K562 (cell line): ENCODE measurements around the gene UBE2G2. TPM values are rescaled to one million over a fixed set of nuclear protein-coding genes. Genes with fewer than 3 reads are reported as not detected.

ENCODE experiments used
- CBFB ChIP-seq: sonication (generic); formaldehyde crosslinking; IDR thresholded peaks from 2 replicates; pipeline ENCODE4 v1.4.0; 2020; ENCODE audit warnings: mild to moderate bottlenecking, missing genetic modification reagents
- COPS2 ChIP-seq: fragments of 450-650 bp; conservative IDR thresholded peaks from 2 replicates; pipeline ENCODE4 v1.6.1; 2016; ENCODE audit warnings: mild to moderate bottlenecking, moderate library complexity
- ZBTB17 ChIP-seq: fragments of 450-650 bp; formaldehyde crosslinking; IDR thresholded peaks from 2 replicates; pipeline ENCODE4 v1.4.0; 2020; ENCODE audit warnings: mild to moderate bottlenecking
- polyA plus RNA-seq, 8 experiments: library from polyadenylated mRNA; depleted of rRNA in 4 of 8; stranded (reverse) in 5 of 8; unstranded in 3 of 8; fragments of >200 nt; fragmentation: Nextera tagmentation in 2 of 8; fragmentation: Illumina TruSeq in 1 of 8; extraction: Ambion mirVana in 2 of 8; extraction: Trizol in 1 of 8; gene quantifications; 2 replicates each; pipeline versions ENCODE4 v1.2.1 to v1.2.3, GENCODE V29; 2011 to 2014; ENCODE audit warnings: inconsistent platforms in 1 of 8, missing spikeins in 1 of 8
- total RNA-seq, 7 experiments: library from RNA; depleted of rRNA in 6 of 7; stranded (reverse); fragments of >200 nt in 6 of 7; fragmentation: Illumina TruSeq in 2 of 7; extraction: Trizol in 2 of 7; gene quantifications; 2 replicates each; pipeline versions ENCODE4 v1.2.1 to v1.2.3, GENCODE V29; 2011 to 2021; ENCODE audit warnings: low replicate concordance in 1 of 7
- TF ChIP-seq, protein P1 (sequence below): sonication (generic); formaldehyde crosslinking; IDR thresholded peaks from 2 replicates; pipeline ENCODE4 v1.8.1; 2023; ENCODE audit warnings: mild to moderate bottlenecking, missing genetic modification reagents
- TF ChIP-seq, protein P2 (sequence below), 2 experiments: IDR thresholded peaks; 2 replicates each; pipeline ENCODE4 v1.6.1; 2011; ENCODE audit warnings: borderline replicate concordance in 1 of 2, control low read depth in 1 of 2, low read depth in 1 of 2, low read length in 1 of 2, mild to moderate bottlenecking in 1 of 2, mixed read lengths in 1 of 2, moderate library complexity in 1 of 2; ENCODE audit not compliant: insufficient read depth in 1 of 2, insufficient read length in 1 of 2, poor library complexity in 1 of 2, severe bottlenecking in 1 of 2; ENCODE audit errors: extremely low read depth in 1 of 2
- TF ChIP-seq, protein P3 (sequence below): fragments of 450-650 bp; IDR thresholded peaks from 2 replicates; pipeline ENCODE4 v1.6.1; 2018; ENCODE audit warnings: mild to moderate bottlenecking, low read depth; ENCODE audit not compliant: partially characterized antibody
- TF ChIP-seq, protein P4 (sequence below): fragments of 200-800 bp; sonication (Bioruptor generic); IDR thresholded peaks from 2 replicates; pipeline ENCODE4 v1.6.1; 2016; ENCODE audit warnings: missing genetic modification characterization, missing compliant biosample characterization
- TF ChIP-seq, protein P5 (sequence below), 2 experiments: fragments of 250-450 bp in 1 of 2; fragments of 450-650 bp in 1 of 2; sonication (Bioruptor Pico) in 1 of 2; IDR thresholded peaks; 2 replicates each; pipeline versions ENCODE4 v1.6.1 to v1.8.0; 2016 to 2021; ENCODE audit warnings: mild to moderate bottlenecking in 2 of 2, moderate library complexity in 2 of 2, missing compliant biosample characterization in 1 of 2, missing genetic modification characterization in 1 of 2
- TF ChIP-seq, protein P6 (sequence below): fragments of 450-650 bp; conservative IDR thresholded peaks from 2 replicates; pipeline ENCODE4 v1.6.1; 2016; ENCODE audit warnings: missing genetic modification characterization, low read depth, mild to moderate bottlenecking, missing compliant biosample characterization, moderate library complexity

The UBE2G2 gene
- total and polyA plus RNA-seq, 9 of the 15 experiments (the other 6 are each of a cell fraction or from before 2014, with no cell fraction given), result 47.5 to 225 (median 140) TPM

DNA sequence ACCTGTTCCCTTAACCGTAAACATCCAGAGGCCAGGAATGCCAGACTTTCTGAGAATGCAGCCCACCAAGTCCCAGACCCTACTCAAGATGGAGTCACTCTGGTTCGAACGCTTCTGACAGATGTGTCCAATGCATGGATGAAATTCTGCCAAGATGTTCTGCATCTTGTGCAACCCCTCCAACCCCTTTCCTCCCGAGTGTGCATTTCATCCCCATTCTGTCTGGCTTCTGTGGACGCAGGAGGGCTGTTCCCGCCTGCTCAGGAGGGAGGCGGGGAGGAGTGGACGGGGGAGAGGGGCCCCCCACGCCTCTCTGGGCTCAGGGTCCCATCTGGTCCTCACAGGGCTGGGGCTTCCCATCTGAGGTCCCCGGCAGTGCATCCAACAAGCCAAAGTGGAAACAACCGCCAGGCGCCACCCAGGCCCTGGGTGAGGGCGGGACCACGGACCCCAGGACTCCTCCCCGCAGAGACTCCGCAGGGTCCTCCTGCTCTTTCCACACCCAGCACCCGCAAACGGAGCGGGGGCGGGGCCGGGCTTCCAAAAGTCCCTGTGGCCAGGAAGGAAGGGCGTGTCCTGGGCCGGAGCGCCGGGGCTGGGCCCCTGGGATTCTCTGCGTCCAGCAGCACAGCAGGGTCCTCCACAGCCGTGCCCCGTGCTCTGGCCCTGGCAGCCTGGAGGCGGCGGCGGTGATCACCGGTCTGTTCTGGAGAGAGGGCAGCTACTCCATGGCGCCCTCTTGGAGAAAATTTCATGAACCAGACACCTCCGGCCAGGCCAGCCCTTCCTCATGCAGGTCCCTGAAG, 44.0 kb upstream of the UBE2G2 start (continued):
- TF ChIP-seq, protein P1, sequence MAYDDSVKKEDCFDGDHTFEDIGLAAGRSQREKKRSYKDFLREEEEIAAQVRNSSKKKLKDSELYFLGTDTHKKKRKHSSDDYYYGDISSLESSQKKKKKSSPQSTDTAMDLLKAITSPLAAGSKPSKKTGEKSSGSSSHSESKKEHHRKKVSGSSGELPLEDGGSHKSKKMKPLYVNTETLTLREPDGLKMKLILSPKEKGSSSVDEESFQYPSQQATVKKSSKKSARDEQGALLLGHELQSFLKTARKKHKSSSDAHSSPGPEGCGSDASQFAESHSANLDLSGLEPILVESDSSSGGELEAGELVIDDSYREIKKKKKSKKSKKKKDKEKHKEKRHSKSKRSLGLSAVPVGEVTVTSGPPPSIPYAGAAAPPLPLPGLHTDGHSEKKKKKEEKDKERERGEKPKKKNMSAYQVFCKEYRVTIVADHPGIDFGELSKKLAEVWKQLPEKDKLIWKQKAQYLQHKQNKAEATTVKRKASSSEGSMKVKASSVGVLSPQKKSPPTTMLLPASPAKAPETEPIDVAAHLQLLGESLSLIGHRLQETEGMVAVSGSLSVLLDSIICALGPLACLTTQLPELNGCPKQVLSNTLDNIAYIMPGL, result no peak
- TF ChIP-seq COPS2 (no peak), ZBTB17 (CRISPR knock-in tag) (peak; percentile 68; the same call in 1 of the 2 replicates), CBFB (CRISPR knock-in tag) (no peak)
- TF ChIP-seq, protein P2, sequence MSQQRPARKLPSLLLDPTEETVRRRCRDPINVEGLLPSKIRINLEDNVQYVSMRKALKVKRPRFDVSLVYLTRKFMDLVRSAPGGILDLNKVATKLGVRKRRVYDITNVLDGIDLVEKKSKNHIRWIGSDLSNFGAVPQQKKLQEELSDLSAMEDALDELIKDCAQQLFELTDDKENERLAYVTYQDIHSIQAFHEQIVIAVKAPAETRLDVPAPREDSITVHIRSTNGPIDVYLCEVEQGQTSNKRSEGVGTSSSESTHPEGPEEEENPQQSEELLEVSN (IDR thresholded peaks at IDR 0.05; ENCODE audit: borderline replicate concordance in 1 of 2, extremely low read depth in 1 of 2, insufficient read depth in 1 of 2, insufficient read length in 1 of 2, low read depth in 1 of 2, low read length in 1 of 2, poor library complexity in 1 of 2, severe bottlenecking in 1 of 2), result peak; percentile 9 to 38
- TF ChIP-seq, protein P3, sequence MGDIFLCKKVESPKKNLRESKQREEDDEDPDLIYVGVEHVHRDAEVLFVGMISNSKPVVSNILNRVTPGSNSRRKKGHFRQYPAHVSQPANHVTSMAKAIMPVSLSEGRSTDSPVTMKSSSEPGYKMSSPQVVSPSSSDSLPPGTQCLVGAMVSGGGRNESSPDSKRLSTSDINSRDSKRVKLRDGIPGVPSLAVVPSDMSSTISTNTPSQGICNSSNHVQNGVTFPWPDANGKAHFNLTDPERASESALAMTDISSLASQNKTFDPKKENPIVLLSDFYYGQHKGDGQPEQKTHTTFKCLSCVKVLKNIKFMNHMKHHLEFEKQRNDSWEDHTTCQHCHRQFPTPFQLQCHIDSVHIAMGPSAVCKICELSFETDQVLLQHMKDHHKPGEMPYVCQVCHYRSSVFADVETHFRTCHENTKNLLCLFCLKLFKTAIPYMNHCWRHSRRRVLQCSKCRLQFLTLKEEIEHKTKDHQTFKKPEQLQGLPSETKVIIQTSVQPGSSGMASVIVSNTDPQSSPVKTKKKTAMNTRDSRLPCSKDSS, result no peak
- TF ChIP-seq, protein P4, sequence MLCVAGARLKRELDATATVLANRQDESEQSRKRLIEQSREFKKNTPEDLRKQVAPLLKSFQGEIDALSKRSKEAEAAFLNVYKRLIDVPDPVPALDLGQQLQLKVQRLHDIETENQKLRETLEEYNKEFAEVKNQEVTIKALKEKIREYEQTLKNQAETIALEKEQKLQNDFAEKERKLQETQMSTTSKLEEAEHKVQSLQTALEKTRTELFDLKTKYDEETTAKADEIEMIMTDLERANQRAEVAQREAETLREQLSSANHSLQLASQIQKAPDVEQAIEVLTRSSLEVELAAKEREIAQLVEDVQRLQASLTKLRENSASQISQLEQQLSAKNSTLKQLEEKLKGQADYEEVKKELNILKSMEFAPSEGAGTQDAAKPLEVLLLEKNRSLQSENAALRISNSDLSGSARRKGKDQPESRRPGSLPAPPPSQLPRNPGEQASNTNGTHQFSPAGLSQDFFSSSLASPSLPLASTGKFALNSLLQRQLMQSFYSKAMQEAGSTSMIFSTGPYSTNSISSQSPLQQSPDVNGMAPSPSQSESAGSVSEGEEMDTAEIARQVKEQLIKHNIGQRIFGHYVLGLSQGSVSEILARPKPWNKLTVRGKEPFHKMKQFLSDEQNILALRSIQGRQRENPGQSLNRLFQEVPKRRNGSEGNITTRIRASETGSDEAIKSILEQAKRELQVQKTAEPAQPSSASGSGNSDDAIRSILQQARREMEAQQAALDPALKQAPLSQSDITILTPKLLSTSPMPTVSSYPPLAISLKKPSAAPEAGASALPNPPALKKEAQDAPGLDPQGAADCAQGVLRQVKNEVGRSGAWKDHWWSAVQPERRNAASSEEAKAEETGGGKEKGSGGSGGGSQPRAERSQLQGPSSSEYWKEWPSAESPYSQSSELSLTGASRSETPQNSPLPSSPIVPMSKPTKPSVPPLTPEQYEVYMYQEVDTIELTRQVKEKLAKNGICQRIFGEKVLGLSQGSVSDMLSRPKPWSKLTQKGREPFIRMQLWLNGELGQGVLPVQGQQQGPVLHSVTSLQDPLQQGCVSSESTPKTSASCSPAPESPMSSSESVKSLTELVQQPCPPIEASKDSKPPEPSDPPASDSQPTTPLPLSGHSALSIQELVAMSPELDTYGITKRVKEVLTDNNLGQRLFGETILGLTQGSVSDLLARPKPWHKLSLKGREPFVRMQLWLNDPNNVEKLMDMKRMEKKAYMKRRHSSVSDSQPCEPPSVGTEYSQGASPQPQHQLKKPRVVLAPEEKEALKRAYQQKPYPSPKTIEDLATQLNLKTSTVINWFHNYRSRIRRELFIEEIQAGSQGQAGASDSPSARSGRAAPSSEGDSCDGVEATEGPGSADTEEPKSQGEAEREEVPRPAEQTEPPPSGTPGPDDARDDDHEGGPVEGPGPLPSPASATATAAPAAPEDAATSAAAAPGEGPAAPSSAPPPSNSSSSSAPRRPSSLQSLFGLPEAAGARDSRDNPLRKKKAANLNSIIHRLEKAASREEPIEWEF (CRISPR knock-in tag), result no peak
- TF ChIP-seq, protein P5, sequence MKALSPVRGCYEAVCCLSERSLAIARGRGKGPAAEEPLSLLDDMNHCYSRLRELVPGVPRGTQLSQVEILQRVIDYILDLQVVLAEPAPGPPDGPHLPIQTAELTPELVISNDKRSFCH (CRISPR knock-in tag; IDR thresholded peaks at IDR 0.05), result no peak
- TF ChIP-seq, protein P5 (tag; IDR thresholded peaks at IDR 0.05), result peak; percentile 96
- TF ChIP-seq, protein P6, sequence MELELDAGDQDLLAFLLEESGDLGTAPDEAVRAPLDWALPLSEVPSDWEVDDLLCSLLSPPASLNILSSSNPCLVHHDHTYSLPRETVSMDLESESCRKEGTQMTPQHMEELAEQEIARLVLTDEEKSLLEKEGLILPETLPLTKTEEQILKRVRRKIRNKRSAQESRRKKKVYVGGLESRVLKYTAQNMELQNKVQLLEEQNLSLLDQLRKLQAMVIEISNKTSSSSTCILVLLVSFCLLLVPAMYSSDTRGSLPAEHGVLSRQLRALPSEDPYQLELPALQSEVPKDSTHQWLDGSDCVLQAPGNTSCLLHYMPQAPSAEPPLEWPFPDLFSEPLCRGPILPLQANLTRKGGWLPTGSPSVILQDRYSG (tag), result peak; percentile 92
